GM19452 (cell line): ENCODE results near the gene MLNR.
A peak's percentile ranks its signal among the peaks of the same experiment; 100 is the strongest.

ENCODE experiments used
- ATAC-seq: cut with Tn5 transposase; IDR thresholded peaks from one replicate; pipeline ENCODE4 v1.9.1; 2021; ENCODE audit not compliant: unreplicated experiment

The MLNR gene, protein sequence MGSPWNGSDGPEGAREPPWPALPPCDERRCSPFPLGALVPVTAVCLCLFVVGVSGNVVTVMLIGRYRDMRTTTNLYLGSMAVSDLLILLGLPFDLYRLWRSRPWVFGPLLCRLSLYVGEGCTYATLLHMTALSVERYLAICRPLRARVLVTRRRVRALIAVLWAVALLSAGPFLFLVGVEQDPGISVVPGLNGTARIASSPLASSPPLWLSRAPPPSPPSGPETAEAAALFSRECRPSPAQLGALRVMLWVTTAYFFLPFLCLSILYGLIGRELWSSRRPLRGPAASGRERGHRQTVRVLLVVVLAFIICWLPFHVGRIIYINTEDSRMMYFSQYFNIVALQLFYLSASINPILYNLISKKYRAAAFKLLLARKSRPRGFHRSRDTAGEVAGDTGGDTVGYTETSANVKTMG

DNA sequence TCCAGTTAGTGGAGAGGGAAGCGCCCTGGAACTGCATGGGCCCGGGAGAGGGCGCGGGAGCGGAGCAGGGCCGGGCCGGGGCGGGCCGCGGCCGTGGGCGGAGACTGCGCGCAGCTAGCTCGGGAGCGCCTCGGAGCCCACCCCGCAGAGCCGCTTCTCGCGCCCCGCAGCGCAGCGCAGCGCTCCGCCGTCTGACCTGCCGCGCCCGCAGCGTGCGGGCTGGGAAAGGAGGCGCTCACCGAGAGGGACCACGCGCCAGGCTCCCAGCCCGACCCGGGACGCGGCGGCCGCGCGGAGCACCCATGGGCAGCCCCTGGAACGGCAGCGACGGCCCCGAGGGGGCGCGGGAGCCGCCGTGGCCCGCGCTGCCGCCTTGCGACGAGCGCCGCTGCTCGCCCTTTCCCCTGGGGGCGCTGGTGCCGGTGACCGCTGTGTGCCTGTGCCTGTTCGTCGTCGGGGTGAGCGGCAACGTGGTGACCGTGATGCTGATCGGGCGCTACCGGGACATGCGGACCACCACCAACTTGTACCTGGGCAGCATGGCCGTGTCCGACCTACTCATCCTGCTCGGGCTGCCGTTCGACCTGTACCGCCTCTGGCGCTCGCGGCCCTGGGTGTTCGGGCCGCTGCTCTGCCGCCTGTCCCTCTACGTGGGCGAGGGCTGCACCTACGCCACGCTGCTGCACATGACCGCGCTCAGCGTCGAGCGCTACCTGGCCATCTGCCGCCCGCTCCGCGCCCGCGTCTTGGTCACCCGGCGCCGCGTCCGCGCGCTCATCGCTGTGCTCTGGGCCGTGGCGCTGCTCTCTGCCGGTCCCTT lies at the start of gene MLNR:
MLNR (plus strand) TSS at position 303 of the 820 bp plus-strand sequence; CDS start at position 303, 0 bp downstream.
- no peak for ATAC-seq

DNA sequence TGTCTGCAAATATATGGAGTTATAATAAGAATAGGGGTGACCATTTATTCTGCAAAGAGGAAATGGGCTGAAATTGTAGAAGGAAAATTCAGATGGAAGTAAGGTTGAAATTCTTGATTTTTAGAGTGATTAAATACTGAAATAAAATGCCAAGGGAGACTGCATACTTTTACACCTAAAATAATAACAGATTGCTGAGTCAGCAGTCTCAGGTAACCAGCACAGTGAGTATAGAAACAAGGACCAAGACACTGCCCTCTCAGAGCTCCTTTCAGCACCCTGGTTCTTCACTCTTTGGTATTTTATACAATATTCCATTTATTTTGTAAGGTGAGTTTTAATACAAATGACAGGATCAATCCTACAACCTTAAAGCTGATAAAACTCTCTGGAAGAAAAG lies 48.8 kb upstream of the MLNR start:
- ATAC-seq, result no peak

DNA sequence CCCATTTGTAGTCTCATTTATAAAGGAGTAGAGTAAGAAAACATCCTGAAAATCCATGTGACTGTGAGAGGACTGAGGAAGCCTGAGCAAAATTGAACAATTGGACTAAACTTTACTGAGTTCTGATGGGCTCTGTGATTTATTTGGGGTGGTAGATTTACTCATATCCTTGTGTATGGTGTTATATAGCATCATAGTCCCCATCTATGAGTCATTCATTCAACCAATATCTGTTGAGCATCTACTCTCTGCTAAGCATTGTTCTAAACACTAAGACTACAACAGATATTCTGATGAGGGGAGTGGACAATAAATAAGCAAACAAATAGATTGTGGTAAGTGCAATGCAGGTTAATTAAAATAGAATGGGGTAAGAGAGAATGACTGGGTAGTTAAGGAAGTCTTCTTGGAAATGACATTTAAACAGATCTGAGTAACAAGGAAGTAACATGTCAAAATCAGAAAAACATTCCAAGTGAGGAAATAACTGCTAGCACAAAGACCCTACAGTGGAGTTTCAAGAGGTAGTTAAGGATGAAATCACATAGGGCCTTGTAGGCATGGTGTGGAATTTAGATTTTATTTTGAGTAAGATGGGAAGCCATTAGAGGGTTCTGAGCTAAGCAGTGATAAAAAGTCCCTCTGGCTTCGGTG lies 36.3 kb upstream of the MLNR start:
- ATAC-seq, result no peak

DNA sequence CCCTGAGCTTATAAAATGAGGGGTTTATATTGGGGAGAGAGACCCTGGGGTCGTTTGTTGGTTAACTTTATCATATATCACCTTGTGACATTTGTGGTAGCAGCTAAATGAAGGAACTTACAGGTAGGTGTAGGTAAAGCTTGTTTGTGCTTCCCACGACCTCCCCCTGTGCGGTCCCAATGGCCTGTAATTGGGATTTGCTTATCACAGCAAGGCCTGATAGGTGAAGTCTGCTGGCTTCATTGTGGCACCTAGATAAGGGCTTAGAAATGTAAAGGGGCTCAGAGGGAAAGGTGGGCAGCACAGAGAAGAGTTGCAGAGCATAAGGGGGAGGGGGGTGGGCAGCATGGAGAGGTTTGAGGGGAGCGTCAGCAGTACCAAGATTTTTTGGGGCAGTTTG lies 35.5 kb upstream of the MLNR start:
- ATAC-seq, result no peak

DNA sequence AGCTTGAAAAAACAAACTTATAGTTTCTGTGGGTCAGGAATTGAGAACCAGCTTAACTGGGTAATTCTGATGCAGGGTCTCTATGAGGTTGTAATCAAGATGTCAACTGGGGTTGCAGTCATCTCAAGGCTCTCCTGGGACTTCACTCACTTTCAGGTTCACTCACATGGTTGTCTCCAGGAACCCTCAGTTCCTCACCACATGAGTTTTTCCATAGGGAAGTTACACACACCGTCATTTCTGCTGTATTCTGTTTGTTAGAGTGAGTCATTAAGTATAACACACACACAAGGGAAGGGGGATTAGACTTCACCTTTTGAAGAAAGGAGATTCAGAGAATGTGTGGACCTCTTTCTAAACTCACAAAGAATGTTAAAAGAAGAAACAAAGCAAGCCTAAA lies 34.9 kb upstream of the MLNR start:
- no peak for ATAC-seq

DNA sequence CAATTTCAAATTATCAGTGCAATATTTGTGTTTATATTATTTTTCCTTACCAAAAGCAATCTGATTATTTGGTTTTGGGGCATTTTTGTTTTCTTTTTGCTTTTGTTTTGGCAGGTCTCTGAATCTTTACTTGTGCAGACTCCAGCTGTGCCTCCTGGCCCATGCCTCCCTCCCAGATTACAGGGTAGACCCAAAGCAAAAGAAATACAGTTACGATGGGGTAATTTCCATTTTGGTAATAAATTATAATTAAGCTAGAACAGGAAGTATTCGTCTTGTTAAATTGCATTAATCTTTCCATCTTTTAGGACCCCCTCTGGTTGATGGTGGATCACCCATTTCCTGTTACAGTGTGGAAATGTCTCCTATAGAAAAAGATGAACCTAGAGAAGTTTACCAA lies 29.2 kb upstream of the MLNR start:
- no peak for ATAC-seq

DNA sequence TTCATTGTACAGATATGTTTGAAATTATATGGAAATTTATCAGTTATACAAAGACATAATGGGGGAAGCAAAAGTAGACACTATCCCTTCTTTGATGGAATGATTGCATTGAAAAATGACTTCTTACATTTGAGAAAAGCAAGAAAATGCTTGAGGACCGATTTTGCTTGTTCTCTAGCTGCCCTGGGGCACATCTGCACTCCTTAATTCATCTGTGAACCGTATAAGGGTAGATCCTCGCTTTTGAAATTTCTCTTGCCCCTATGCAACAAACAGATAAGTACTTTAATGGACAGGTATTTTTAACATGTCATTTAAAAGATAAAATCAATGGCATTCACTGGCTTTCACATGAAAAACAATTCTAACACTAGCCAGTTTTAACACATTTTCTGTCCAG lies 13.5 kb upstream of the MLNR start:
- ATAC-seq, result no peak

DNA sequence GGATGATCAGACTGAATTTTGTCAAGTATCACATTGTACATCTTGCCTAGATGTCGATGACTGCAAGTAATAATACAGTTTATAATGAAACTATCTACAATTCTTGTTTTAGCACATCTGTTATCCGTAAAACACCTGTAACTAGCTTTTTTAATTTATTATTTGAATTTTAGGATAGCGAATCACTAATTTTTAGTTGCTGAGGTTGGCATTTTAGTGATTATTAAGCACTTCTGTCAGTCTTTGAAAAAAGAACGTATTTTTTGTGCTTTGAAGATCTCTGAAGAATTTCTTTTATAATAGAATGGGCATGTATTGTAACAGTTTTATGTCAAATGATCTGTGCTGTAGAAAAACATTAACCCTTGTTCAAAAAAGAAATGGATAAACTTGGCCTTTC lies 11.5 kb upstream of the MLNR start:
- ATAC-seq, result no peak

DNA sequence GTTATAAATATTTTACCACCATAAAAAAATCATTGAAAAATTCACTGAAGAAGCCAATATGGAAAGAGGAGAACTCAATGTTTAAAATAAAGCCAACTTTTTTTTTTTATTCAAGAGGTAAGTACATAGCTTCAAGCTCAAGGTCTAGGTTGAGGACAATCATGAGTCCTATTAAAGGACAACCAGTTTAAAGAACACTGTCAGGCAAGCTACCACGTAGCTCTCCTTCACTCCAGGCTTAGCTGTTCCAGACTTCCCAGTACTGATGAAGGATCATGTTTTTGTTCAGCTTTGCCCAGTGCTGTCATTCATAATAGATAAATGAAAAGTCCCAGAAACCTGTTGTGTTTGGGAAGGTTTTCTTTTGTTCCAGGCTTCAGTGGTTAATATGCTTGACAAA lies 10.0 kb upstream of the MLNR start:
- no peak for ATAC-seq

DNA sequence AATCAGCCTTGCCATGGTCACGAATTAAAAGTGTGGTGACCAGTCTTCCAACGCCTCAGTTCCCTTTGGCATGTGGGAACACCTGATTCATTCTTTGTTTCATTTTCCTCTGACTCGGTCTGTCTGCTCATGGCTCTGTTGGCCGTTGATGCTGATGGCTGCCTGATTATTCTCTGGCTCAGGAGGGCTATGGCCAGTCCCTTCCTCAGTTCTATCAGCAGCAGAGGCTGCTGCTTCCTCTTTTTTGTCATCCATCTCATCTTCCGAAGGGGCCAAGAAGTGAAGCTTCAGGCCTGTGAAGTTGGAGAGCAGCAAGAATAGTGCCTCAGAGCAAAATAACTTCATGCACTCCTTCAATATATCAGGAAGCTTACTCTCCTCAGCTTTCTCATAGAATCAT lies 9.5 kb upstream of the MLNR start:
- no peak for ATAC-seq

DNA sequence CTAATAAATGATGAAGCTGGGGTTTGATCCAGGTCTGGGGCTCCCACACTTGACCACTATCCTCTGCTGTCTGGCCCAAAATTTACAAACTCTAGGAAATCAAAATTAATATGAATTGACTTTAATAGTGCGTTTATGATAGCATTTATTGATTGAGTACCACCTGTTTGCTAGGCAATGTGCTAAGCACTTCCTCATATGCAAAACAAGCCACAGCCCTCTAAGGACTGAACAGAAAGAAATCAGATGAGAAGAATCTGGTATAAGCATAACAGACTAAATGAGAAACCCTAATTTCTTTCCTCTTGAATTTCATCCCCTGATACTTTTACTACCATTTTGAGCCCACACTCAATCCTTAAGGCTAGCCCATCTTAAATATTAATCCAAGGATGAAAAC lies 6.6 kb upstream of the MLNR start:
- no peak for ATAC-seq

DNA sequence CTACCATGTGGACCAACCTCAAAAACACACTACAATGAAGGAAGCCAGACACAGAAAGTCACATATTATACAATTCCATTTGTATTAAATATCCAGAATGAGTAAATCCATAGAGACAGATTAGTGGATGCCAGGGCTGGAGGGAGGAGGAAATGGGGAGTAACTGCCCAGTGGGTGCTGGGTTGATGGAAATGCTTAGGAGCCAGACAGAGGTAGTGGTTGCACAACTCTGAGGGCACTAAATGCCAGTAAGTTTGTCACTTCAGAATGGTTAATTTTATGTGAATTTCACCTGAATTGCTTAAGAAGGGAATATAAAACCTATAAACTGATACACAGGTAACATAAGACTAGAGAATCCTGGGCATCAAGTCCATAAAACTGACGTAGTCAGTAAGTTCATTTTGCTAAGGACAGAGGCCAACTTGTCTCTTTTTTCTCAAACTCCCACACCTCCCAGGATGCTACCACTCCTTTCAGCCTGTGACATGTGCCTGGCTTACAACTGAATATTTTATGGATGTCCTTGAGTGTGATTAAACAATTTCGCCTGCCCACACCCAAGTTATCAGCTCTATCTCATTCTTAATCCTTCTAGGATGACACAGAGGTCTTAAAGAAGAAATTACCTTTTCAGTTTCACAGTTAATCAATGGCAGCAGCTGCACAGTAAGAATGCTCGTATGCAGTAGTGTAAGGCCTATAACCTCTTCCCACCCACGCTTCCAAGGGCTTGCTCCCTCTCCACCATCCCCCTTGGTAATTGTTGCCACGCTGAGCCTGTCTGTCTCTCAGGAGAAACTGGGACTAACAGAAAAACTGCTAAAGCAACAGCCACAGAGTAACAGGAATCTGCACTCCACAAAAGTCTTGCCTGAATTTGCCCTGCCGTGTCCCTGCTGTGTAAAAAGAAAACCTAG lies 5.9 kb upstream of the MLNR start:
- no peak for ATAC-seq

DNA sequence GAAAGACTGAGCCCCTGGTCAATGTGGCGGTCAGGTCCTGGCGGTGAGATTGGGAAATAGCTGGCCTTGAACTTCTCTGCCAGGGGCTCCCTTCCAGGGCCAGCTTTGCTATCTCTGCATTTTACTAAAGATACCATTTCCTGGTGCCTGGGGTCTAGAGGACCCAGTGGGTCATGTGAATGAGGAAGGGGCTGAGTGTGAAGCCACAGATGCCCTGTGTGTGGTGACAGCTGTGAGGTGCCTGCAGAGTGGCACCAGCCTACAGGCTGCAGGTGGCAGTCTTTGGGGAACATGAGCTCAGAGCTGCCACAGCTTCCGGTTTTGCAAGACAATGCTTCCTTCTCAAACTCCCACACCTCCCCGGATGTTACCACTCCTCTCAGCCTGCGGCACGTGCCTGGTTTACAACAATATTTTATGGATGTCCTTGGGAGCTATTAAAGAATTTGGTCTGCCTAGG lies 5.2 kb upstream of the MLNR start:
- ATAC-seq, result peak; percentile 63

DNA sequence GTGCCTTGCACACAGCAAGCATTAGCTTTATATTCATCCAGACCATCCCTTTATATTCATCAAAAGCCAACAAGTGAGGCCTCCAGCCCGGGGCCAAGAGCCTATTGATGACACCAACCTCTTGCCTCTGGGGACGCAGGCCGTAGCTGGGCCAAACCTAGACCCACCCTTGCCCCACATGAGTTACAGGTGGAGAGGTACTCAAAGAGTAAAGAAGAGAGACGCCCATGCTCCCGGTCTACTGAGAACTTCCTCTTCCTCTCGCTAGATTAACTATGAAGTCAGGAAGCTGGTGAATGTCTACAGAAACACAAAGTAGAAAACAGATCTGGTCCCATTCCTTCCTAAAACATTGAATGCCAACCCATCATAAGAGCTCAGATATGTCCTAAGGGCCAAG lies 3.8 kb upstream of the MLNR start:
- no peak for ATAC-seq

DNA sequence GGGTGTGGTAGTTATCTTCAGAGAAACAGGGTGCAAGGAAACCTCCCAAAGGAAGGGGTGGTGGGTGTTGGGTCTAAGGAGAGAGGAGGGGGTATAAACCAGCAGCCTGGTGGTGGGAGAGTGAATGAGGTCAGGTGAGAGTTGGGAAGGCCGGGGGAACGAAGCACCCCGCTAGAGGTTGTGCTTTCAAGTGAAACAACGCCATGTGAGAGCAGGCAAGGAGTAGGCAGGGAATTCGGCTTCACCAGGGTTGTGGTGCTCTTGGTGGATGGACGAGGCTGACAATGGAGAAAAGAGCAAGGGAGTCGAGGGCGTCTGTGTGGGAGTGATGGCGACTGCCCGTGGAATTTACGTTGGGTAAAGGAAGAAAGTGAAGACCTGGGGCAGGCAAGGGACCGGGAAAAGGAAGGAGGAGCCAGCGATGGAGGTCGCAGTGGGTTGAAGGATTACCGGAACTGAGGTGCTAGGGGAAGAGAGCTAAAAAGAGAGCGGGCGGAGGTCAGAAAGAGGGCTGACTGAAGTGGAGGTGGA lies 2.1 kb upstream of the MLNR start:
- no peak for ATAC-seq

DNA sequence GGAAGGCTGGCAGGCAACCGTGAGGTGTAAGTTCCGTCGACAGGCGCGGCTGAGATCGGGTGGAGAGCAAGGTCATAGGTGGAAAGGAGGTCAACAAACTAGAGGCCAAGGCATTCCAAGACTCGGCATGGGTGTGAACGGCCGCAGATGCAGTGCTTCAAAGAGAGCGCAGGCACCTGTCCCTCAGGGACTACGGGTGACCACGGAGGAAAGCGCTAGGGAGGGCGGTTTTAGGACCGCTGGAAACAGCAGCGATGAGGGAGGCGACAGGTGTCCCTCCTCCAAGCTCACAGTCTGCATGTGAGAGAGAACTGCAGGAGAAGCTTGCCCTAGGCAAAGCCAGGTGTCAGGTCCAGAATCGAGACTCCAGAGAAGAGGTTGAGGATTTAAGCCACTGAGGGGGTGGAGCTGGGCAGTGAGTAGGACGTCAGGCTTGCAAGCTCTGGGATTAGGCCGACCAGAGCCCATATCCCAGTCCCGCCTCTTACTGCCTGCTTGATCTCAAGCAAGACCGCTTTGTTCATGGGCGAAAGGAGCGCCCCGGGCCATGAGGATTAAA lies 1.6 kb upstream of the MLNR start:
- ATAC-seq, result no peak

DNA sequence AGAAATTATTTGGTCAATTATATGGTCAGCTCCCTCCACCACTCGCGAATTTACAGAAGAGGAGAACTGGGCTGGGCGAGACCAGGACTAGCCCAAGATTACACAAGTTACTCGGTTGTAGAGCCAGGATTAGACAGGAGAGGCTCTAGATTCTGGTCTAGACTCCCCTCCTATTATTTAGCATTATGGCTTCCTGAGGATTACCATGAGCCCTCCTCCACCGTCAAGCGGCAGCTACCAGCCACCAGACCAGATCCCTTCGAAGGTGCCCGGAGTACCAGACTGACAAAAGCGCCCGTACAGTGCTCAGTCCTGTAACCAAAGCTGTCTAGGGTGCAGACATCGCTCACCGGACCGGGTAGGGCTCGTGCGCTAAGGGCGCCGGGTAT lies 497 bp upstream of the MLNR start:
- no peak for ATAC-seq

DNA sequence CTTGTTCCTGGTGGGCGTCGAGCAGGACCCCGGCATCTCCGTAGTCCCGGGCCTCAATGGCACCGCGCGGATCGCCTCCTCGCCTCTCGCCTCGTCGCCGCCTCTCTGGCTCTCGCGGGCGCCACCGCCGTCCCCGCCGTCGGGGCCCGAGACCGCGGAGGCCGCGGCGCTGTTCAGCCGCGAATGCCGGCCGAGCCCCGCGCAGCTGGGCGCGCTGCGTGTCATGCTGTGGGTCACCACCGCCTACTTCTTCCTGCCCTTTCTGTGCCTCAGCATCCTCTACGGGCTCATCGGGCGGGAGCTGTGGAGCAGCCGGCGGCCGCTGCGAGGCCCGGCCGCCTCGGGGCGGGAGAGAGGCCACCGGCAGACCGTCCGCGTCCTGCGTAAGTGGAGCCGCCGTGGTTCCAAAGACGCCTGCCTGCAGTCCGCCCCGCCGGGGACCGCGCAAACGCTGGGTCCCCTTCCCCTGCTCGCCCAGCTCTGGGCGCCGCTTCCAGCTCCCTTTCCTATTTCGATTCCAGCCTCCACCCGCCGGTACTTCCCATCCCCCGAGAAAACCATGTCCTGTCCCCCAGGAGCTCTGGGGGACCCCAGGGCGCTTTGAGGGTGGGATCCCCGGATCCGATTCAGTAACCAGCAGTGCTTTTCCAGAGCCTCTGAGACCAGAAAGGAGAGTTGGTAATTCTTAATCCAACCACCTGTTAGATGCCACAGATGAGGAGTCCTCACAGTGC lies 885 bp downstream of the MLNR start:
- ATAC-seq, result no peak

DNA sequence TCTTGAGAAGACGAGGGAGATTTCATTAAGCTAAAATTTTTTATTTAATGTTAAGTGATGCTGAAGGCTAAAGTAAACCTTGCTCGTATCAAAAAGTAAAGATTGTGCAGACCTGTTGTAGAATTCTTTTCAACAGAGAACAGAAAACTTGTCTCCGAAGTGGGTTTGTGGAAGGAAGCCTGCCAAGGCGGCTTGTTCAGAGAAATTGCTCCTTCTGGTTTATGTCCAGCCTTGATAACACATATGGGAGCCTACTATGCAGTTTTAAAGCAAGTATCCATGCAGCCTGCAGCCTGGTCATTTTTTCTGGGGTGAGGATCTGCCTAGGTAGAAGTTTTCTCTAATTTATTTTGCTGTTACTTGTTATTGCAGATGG lies 1.4 kb downstream of the MLNR start:
- no peak for ATAC-seq
